Astrocyte (in vitro differentiated cells and primary cell): ENCODE results near the gene KRTAP5-6. TPM values are rescaled to one million over a fixed set of nuclear protein-coding genes. Genes with fewer than 3 reads are reported as not detected.

Experiments used
- DNase-seq: peaks from one replicate; pipeline ENCODE4 v3.0.0-alpha.2; 2010; ENCODE audit warnings: low read depth
- FAIRE-seq: peaks from 2 replicates; lab custom pipeline; 2011; peaks lifted over from hg19 to GRCh38; lab: Jason Lieb, UNC
- H2AFZ ChIP-seq: 2 replicates; pipeline ENCODE4 v1.6.0; 2012; ENCODE audit warnings: low read depth, low read length, inconsistent platforms
- H3K27ac ChIP-seq: 2 replicates; pipeline ENCODE4 v1.5.1; 2011; ENCODE audit warnings: low read depth, low read length, inconsistent platforms
- H3K27me3 ChIP-seq: 2 replicates; pipeline ENCODE4 v1.6.0; 2011; ENCODE audit warnings: low read length, inconsistent platforms; ENCODE audit not compliant: insufficient read depth
- H3K36me3 ChIP-seq: 2 replicates; pipeline ENCODE4 v1.5.1; 2011; ENCODE audit warnings: low read length, inconsistent platforms; ENCODE audit not compliant: insufficient read depth
- H3K4me1 ChIP-seq: 2 replicates; pipeline ENCODE4 v1.5.1; 2011; ENCODE audit warnings: low read length, inconsistent platforms; ENCODE audit not compliant: insufficient read depth
- H3K4me2 ChIP-seq: 2 replicates; pipeline ENCODE4 v1.6.0; 2012; ENCODE audit warnings: low read length, inconsistent platforms
- H3K4me3 ChIP-seq: 2 replicates; pipeline ENCODE4 v1.5.1; 2011; ENCODE audit warnings: low read depth, mild to moderate bottlenecking, low read length, inconsistent platforms; ENCODE audit not compliant: insufficient read depth
- H3K79me2 ChIP-seq: 2 replicates; pipeline ENCODE4 v1.6.0; 2012; ENCODE audit warnings: mild to moderate bottlenecking, low read length, inconsistent platforms; ENCODE audit not compliant: insufficient read depth
- H3K9ac ChIP-seq: 2 replicates; pipeline ENCODE4 v1.6.0; 2012; ENCODE audit warnings: mild to moderate bottlenecking, low read length, inconsistent platforms
- H3K9me3 ChIP-seq: 2 replicates; pipeline ENCODE4 v1.5.1; 2012; ENCODE audit warnings: low read depth, mild to moderate bottlenecking, low read length, inconsistent platforms; ENCODE audit not compliant: insufficient read depth
- H4K20me1 ChIP-seq: 2 replicates; pipeline ENCODE4 v1.6.0; 2012; ENCODE audit warnings: low read length, inconsistent platforms; ENCODE audit not compliant: insufficient read depth
- H3K27ac Mint-ChIP-seq: one replicate; pipeline ENCODE4 v1.8.0; 2021; ENCODE audit warnings: mild to moderate bottlenecking, mixed read lengths; ENCODE audit not compliant: unreplicated experiment
- H3K27me3 Mint-ChIP-seq: one replicate; pipeline ENCODE4 v1.8.0; 2021; ENCODE audit warnings: low read depth, mixed read lengths; ENCODE audit not compliant: unreplicated experiment
- H3K36me3 Mint-ChIP-seq: one replicate; pipeline ENCODE4 v1.8.0; 2021; ENCODE audit warnings: low read depth, mixed read lengths; ENCODE audit not compliant: unreplicated experiment
- H3K4me1 Mint-ChIP-seq: one replicate; pipeline ENCODE4 v1.8.0; 2021; ENCODE audit warnings: low read depth, mixed read lengths; ENCODE audit not compliant: unreplicated experiment
- H3K4me3 Mint-ChIP-seq: one replicate; pipeline ENCODE4 v1.8.0; 2021; ENCODE audit warnings: mild to moderate bottlenecking, moderate library complexity, mixed read lengths; ENCODE audit not compliant: unreplicated experiment
- H3K9me3 Mint-ChIP-seq: one replicate; pipeline ENCODE4 v1.8.0; 2021; ENCODE audit warnings: mild to moderate bottlenecking, mixed read lengths; ENCODE audit not compliant: unreplicated experiment
- CTCF ChIP-seq: IDR thresholded peaks from 2 replicates; pipeline ENCODE4 v1.5.1; 2011; ENCODE audit warnings: low read depth, mild to moderate bottlenecking, inconsistent platforms, low read length, moderate library complexity; ENCODE audit not compliant: insufficient read depth
- EZH2 ChIP-seq: IDR thresholded peaks from 2 replicates; pipeline ENCODE4 v1.6.1; 2012; ENCODE audit warnings: mild to moderate bottlenecking, low read length, inconsistent platforms; ENCODE audit not compliant: insufficient read depth
- total RNA-seq: library from RNA; stranded (reverse); gene quantifications from 2 replicates; pipeline ENCODE4 v1.2.1, GENCODE V29; 2021

KRTAP5-6 gene
- total RNA-seq, 1 donor from 2014 or later: not detected

GRCh38 chr11:1733716-1734640 lies 37.0 kb downstream of the KRTAP5-6 start:
- no peaks in the 10 kb centered on the region for H4K20me1 ChIP-seq
- H3K9me3 ChIP-seq: peaks cover 18% of the 10 kb centered on the region
- no peak overlapping the region for H3K9ac ChIP-seq
- no peaks in the 10 kb centered on the region for H3K36me3 ChIP-seq
- H3K4me2 ChIP-seq: no peak overlapping the region
- peaks cover 5% of the 10 kb centered on the region for H3K36me3 Mint-ChIP-seq
- FAIRE-seq: no peak
- no peak overlapping the region for H2AFZ ChIP-seq
- peaks cover 24% of the 10 kb centered on the region for H3K9me3 Mint-ChIP-seq
- TF ChIP-seq CTCF: no peak
- no peak for TF ChIP-seq EZH2
- no peak overlapping the region for H3K4me3 ChIP-seq
- no peak overlapping the region for H3K4me3 Mint-ChIP-seq
- DNase-seq: no peak
- no peaks in the 10 kb centered on the region for H3K4me1 Mint-ChIP-seq
- H3K4me1 ChIP-seq: no peaks in the 10 kb centered on the region
- H3K27ac Mint-ChIP-seq: no peak overlapping the region
- H3K79me2 ChIP-seq: no peaks in the 10 kb centered on the region
- H3K27ac ChIP-seq: no peak overlapping the region
- H3K27me3 Mint-ChIP-seq: peaks cover 83% of the 10 kb centered on the region
- peaks cover 13% of the 10 kb centered on the region for H3K27me3 ChIP-seq

- no peak overlapping the region for H3K4me3 Mint-ChIP-seq
- DNase-seq (no peak), FAIRE-seq (no peak)
Observed at GRCh38 chr11:1734641-1735081, 37.7 kb downstream of the KRTAP5-6 start.

More at GRCh38 chr11:1734641-1735081, 37.7 kb downstream of the KRTAP5-6 start:
- no peaks in the 10 kb centered on the region for H3K4me1 ChIP-seq
- no peaks in the 10 kb centered on the region for H3K79me2 ChIP-seq
- H3K9me3 ChIP-seq: peaks cover 18% of the 10 kb centered on the region
- no peaks in the 10 kb centered on the region for H3K4me1 Mint-ChIP-seq
- peaks cover 5% of the 10 kb centered on the region for H3K36me3 Mint-ChIP-seq
- H3K9ac ChIP-seq: no peak overlapping the region
- TF ChIP-seq EZH2: no peak
- no peak for TF ChIP-seq CTCF
- H4K20me1 ChIP-seq: no peaks in the 10 kb centered on the region
- H3K36me3 ChIP-seq: no peaks in the 10 kb centered on the region
- H3K27me3 Mint-ChIP-seq: peaks cover 83% of the 10 kb centered on the region
- H3K27ac ChIP-seq: no peak overlapping the region
- H3K4me2 ChIP-seq: no peak overlapping the region
- peaks cover 12% of the 10 kb centered on the region for H3K27me3 ChIP-seq
- H2AFZ ChIP-seq: no peak overlapping the region
- H3K27ac Mint-ChIP-seq: no peak overlapping the region
- no peak overlapping the region for H3K4me3 ChIP-seq
- H3K9me3 Mint-ChIP-seq: peaks cover 25% of the 10 kb centered on the region
